ENCODE measurements around the gene DOCK6.
A peak's percentile ranks its signal among the peaks of the same experiment; 100 is the strongest.
"Not testable (repeated sequence)": the region's sequence is repeated elsewhere in the genome, so short reads cannot be mapped to it uniquely, and the experiment has no call there.

DOCK6 gene

DNA sequence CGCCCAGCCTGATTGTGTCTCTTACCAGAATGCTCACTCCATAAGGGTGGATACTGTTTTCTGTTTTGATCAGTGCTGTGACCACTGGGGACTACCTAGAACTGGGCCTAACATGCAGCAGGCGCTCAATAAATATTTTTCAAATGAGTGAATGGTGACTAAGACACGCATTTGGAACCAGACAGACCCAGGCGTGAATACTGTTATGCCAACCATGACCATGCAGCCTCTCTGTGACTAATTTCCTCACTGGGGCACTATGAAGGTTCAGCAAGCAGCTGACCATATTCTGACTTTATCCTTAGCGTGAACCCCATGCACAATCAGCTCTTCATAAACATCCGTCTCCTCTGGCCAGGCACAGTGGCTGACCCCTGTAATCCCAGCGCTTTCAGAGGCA, 93.8 kb downstream of the DOCK6 start:
- DNase-seq, result no peak

DNA sequence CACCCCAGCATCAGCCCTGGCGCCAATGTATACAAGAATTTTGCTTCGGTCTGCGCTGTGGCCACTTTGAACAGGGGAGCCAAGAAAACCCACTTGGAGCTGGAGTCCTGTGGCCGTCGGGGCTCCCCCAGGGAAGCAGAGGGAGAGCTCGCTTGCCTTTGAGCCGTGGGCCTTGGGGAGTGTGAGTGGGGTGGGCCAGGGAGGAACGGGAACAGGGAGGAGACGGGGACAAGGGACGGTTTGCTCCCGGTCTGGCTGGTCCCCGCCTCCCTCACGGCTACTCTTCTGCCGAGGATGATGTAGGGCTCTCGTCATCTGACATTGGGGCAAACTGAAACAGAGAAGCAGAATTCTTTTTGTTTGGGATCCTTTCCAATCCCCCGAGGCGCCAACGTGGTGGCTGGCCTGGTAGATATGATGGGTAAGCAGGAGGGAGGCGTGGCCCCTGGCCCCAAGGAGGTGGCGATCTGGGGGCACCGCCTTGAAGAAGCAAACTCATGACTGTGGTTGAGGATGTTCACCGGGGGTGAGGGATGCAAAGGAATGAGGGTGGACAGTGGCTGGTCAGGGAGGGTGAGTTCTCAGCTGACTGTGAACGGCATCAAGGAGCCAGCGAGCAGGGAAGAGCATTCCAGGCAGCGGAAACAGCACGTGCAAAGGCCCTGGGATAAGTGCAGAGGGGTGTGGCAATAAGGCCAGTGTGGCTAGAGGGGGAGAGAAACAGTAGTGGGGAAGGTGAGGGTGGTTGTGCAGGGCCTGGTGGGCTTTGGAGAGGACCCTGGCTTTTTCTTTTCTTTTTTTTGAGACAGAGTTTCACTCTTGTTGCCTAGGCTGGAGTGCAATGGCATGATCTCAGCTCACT, 95.8 kb downstream of the DOCK6 start:
- no peak for DNase-seq

DNA sequence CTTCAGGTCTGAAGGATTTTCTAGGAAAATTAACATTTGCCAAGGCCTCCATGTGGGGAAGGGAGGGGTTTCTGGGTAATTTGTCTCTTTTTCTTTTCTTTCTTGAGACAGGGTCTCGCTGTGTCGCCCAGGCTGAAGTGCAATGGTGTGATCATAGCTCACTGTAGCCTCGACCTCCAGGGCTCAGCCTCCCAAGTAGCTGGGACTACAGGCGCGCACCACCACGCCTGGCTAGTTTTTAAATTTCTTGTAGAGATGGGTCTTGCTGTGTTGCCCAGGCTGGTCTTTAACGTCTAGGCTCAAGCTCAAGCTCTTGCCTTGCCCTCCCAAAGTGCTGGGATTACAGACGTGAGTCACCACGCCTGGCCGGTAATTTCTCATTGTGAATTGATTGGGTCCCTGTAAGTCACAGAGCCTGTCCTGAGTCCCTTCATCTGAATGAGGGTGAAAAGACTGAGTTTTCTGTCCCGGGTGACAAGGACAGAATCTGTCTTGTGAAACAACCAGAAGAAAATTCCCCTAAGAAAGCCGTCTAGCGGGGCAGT, 96.8 kb downstream of the DOCK6 start:
- DNase-seq, result no peak

DNA sequence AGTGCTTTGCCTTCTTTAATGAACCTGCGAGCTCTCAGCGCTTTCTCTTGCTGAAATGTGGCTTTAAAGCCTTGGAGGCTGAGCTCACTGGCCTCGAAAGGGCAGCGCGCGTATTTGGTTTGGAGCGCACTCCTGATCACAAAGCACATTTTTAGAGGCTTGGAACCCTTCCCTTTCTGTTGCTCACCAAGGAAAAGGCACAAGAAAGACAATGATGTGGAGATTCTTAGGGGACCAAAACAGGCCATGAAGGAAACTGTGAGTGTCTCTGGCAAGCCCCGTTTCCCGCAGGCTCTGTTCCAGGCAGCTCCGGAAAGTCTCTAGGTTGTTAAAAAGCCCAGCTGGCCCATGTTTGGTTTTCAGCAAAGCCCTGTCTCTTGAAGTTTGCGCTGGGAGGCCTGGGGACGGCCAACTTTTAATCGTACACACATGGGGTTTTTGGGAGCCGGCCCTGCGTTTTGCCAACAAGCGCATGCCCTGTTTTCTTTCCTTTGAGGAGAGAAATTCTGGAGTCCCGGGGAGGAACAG, 97.4 kb downstream of the DOCK6 start:
- no peak for DNase-seq

DNA sequence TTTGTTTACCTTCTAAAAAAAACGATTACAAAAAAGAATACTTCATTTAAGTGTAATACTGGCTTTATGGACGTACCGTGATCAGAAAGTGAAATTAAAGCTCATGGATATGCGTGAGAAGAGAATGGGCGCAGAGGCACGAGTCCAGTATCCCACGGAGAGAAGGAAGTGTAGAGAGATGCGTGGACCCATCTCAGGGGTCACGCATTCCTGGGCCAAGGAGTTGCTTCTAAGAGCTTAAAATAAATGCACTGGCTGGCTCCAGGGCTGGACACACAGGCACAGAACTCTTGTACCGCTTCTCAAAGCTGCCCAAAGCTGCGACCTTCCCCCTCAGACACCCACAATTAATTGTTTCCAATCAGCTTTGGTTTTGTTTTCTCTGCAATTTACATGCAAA, 98.0 kb downstream of the DOCK6 start:
- no peak for DNase-seq

DNA sequence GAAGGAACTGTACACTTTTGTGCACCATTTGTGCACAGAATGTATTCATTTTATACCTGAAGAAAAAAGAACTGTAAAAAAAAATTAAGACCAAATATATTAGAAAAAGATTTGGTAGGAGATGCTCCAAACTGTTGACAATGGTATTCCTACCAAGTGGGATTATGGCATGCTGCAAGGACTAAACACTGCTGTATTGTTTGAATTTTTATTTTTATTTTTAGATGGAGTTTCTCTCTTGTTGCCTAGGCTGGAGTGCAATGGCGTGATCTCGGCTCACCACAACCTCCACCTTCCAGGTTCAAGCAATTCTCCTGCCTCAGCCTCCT, 101.9 kb downstream of the DOCK6 start:
- not testable (repeated sequence) for DNase-seq

DNA sequence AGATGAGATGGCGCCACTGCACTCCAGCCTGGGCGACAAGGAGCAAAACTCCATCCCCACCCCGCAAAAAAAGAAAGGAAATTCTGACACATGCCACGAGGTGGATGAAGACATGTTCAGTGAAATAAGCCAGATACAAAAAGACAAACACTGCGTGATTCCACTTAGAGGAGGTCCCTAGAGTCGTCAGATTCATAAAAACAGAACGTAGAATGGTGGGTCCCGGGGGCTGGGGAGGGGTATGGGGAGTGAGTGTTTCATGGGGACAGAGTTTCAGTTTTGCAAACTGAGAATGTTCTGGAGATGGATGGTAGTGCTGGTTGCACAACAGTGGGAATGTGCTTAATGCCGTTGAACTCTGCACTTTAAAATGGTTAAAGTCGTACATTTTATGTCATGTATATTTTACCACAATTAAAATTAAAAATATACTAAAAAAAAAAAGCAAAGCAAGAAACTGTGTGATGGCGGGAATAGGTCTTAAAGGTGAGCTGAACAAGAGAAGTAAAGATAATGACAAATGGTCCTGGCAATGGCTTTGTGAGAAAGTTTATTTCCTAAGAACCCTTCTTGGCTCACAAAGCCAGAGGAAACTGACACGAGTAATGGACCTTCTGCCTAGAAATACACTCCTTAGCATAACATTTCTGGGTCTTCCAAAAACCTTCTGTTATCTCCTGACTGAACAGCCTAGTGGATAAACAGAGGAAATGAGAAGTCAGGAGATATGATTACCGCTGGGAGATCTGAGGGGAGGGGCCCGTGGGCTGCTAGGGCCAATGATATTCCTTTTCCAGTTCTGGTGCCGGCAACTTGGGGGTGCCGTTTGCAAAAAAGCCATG, 102.5 kb downstream of the DOCK6 start:
- DNase-seq, result no peak

DNA sequence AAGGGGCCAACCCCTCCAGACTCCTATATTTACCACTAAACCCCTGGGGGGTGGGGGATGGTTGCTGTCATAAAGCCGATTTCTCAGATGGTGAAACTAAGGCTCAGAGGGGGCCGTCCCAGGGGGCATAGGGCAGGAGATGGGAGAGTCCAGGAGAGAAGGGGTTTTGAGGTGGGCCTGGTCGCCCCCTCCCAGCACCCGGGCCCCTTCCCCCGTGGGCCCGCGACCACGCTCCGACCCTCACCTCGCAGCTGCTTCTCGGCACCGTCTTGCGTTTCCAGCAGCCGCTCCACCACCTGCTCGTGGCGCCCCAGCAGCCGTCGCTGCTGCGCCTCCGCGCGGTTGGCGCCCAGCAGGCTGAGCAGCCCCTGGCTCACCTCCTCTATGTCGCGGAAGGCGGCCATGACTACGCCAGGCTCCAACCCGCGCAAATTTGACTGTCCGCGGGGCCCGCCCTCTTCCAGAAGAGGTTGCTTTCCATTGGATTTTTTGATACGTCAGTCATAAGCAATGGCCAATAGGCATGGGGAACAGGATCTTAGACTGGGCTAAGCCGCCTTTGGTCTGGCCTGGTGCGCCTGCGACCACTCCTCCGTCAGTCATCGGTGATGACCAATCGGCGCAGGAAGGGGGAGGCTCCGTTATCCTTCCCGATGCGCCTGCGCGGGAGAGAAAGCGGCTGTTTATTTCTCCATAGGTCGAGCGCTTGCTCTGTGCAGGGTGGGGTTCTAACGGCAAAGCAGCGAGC, 106.8 kb downstream of the DOCK6 start, which contains the start of gene SPC24:
SPC24 (minus strand) TSS at position 410 of the 748 bp plus-strand sequence; CDS start at position 404, 6 bp downstream.
- peak; percentile 99 for DNase-seq

DNA sequence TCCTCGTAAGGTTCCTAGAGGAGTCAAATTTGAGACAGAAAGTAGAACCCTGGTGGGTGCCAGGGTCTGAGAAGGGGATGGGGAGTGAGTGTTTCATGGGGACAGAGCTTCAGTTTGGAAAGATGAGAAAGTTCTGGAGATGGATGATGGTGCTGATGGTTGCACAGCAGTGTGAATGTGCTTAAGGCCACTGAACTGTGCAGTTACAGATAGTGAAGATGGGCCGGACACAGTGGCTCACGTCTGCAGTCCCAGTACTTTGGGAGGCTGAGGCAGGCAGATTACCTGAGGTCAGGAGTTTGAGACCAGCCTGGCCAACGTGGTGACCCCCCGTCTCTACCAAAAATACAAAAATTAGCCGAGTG, 107.7 kb downstream of the DOCK6 start:
- no peak for DNase-seq

DNA sequence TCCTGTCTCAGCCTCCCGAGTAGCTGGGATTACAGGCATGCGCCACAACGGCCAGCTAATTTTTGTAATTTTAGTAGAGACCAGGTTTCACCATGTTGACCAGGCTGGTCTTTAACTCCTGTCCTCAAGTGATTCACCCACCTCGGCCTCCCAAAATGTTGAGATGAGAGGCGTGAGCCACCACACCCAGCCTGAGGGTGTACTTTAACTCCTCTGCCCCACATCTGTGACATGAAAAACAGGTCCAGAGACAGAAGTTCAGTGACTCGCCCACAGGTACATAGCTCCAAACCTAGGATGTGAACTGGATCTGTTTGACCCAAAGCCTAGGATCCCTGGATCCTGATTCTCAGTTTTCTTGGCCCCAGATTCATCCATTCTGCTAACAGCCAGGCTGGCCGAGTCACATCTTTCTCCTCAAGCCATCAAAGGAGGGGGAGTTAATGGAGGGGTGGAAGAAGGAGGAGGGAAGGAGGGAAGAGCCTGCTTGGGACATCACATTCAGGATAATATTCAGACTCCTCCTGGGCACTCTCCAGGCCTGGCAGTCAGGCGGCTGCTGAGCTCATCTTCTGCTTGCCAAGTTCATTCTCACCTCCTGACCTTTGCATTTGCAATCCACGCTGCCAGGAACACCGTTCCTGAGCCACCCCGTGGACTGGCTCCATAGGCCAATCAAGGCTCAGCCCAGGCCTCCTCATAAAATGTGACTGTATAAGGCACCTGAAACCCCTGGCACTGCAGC, 109.8 kb downstream of the DOCK6 start:
- no peak for DNase-seq

DNA sequence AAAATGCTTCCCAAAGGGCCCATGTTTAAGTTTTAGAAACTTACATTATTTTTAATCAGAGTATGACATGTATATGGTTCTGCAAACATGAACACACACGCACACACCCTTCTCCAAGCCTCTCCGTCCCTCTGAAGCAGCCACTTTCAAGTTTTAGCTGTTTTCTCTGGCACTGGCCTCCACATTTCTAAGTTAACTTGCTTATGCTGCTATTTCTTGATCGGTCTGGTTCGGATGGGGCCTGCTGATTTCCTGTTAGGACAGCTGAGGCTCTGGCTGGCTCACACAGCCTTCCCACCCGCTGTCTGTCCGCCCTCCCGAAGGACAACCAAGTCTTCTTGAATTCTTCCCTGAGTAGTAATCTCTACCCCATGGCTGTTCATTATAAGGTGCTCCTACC, 111.1 kb downstream of the DOCK6 start:
- no peak for DNase-seq
